Esophagus squamous epithelium (tissue), 5 donors: Measurements from ENCODE around the gene ZNF609. TPM values are rescaled to one million over a fixed set of nuclear protein-coding genes. Genes with fewer than 3 reads are reported as not detected.

ENCODE experiments used
- DNase-seq: peaks from one replicate; lab custom pipeline; 2025; lab: John Stamatoyannopoulos, UW
- H3K27ac ChIP-seq, 4 donors: fragments of 200-600 bp; sonication (generic); one replicate each; pipeline ENCODE4 v1.5.1; 2016 to 2019; ENCODE audit warnings: mild to moderate bottlenecking in 1 of 4
- H3K27me3 ChIP-seq, 4 donors: fragments of 200-600 bp; sonication (generic); 1 replicate in 3 of 4; 2 replicates in 1 of 4; pipeline versions ENCODE4 v1.5.1 to v1.6.0; 2017 to 2021; ENCODE audit warnings: antibody characterized with exemption in 1 of 4
- H3K36me3 ChIP-seq, 3 donors: fragments of 200-600 bp; sonication (generic); one replicate each; pipeline ENCODE4 v1.5.1; 2016 to 2019
- H3K4me1 ChIP-seq, 3 donors: fragments of 200-600 bp; sonication (generic); one replicate each; pipeline ENCODE4 v1.5.1; 2017 to 2019
- H3K4me3 ChIP-seq, 4 donors: fragments of 200-600 bp; sonication (generic); 1 replicate in 3 of 4; 2 replicates in 1 of 4; pipeline ENCODE4 v1.5.1; 2016 to 2019; ENCODE audit warnings: mild to moderate bottlenecking in 2 of 4, moderate library complexity in 1 of 4
- H3K9me3 ChIP-seq, 3 donors: fragments of 200-600 bp; sonication (generic); one replicate each; pipeline ENCODE4 v1.5.1; 2016 to 2019
- CTCF ChIP-seq, 6 experiments: fragments of 450-650 bp in 4 of 6; fragments of 200-600 bp in 2 of 6; sonication (generic) in 2 of 6; IDR thresholded peaks; one replicate each; pipeline ENCODE4 v1.5.1; 2016 to 2019; ENCODE audit warnings: antibody characterized with exemption in 6 of 6, mild to moderate bottlenecking in 4 of 6, moderate library complexity in 4 of 6
- POLR2A ChIP-seq, 4 donors: fragments of 450-650 bp; IDR thresholded peaks; one replicate each; pipeline ENCODE4 v1.6.1; 2017; ENCODE audit warnings: antibody characterized with exemption in 4 of 4, mild to moderate bottlenecking in 4 of 4, moderate library complexity in 3 of 4
- WGBS, 2 donors: methylation state at CpG; one replicate each; pipeline ENCODE4 v1.1.5; 2018; 5-methylcytosine and 5-hydroxymethylcytosine counted together
- intact Hi-C: fragments of 100-400 bp; cut with DNase I; formaldehyde crosslinking; loops from one replicate; pipeline ENCODE4 v1.15.0; 2022
- total RNA-seq, 4 donors: library from RNA; depleted of rRNA; stranded (reverse); fragments of >200 nt; gene quantifications; one replicate each; pipeline ENCODE4 v1.1.0, GENCODE V29; 2016
- donor health status: DM: yes; HTN: yes; CAD: no.

ZNF609 gene
- total RNA-seq, 4 donors from 2014 or later: 10.2 to 25.2 (median 13.8) TPM

- H3K4me1 ChIP-seq: peaks cover 3 to 85% (median 23%) of the 10 kb centered on the region in 3 donors
- no peak overlapping the region for H3K4me3 ChIP-seq
- intact Hi-C loops: no loop called here
- 27 to 37% methylated on average over 1 of the region's 1 CpG for WGBS, 2 donors
- no peak for TF ChIP-seq CTCF (IDR thresholded peaks at IDR 0.05)
- TF ChIP-seq POLR2A (IDR thresholded peaks at IDR 0.05): no peak
- peak overlapping the region in 2 of 4 donors; percentile 2 to 5 for H3K27ac ChIP-seq
- H3K9me3 ChIP-seq: no peaks in the 10 kb centered on the region
- H3K27me3 ChIP-seq: no peaks in the 10 kb centered on the region
- no peak for DNase-seq
- H3K36me3 ChIP-seq: peaks cover 0 to 38% (median 0%) of the 10 kb centered on the region in 3 donors
Measured at GRCh38 chr15:64456634-64457108, 3.7 kb upstream of the ZNF609 start.

DNA sequence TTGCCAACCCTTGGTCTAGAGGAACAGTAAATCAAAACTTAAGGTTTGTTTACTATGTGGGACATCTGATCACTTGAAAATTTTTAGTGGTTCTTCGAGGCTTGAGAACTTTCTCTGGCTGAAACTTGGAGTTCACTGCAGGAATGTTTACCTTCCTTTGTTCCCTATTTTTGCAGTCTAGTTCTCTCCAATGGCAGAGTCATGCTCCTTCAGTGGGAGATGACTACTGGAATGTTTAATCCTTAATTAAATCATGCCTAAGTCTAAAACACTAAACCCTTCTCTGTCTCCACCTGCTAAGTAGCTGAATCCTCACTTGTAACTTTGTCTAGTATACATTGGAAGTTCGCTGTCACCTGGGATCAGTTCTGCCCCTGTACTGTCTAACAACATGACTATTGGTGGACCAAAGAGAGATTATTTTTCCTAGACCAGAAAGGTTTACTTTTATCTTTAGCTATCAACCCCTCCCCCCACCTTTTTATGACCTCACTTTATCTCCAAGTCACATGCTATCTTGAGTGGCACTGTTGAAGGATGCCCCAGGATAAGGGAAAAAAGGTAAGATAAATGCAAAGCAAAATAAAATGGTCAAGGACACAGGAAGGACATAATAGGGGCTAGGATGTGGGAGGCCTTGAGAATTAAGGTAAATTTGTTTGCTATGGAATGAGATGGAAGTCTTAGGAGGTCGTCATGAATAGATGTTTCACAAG lies 1.2 kb upstream of the ZNF609 start:
- intact Hi-C loops: no loop called here
- H3K36me3 ChIP-seq: peaks cover 0 to 35% (median 0%) of the 10 kb centered on the region in 3 donors
- H3K4me3 ChIP-seq: no peak overlapping the region
- TF ChIP-seq CTCF (IDR thresholded peaks at IDR 0.05) (no peak), POLR2A (IDR thresholded peaks at IDR 0.05) (no peak)
- 45 to 53% methylated on average over 3 of the region's 3 CpGs for WGBS, 2 donors
- H3K4me1 ChIP-seq: peaks cover 18 to 91% (median 33%) of the 10 kb centered on the region in 3 donors
- no peaks in the 10 kb centered on the region for H3K27me3 ChIP-seq
- H3K9me3 ChIP-seq: no peaks in the 10 kb centered on the region
- peak overlapping the region in 2 of 4 donors; percentile 90 to 96 for H3K27ac ChIP-seq
- no peak for DNase-seq

GRCh38 chr15:64460724-64461720 lies 644 bp downstream of the ZNF609 start:
- peak overlapping the region; percentile 70 to 97 (median 89) for H3K4me3 ChIP-seq
- DNase-seq: no peak
- peaks cover 25 to 90% (median 40%) of the 10 kb centered on the region in 3 donors for H3K4me1 ChIP-seq
- H3K27ac ChIP-seq: peak overlapping the region; percentile 90 to 97 (median 94)
- 1 to 2% methylated on average over 9 to 12 of the region's 56 CpGs for WGBS, 2 donors
- H3K9me3 ChIP-seq: no peaks in the 10 kb centered on the region
- intact Hi-C loops: no loop called here
- no peaks in the 10 kb centered on the region for H3K27me3 ChIP-seq
- H3K36me3 ChIP-seq: peaks cover 0 to 23% (median 0%) of the 10 kb centered on the region in 3 donors
- TF ChIP-seq POLR2A (IDR thresholded peaks at IDR 0.05): peak in 2 of 4 donors; percentile 27 to 63
- TF ChIP-seq CTCF (IDR thresholded peaks at IDR 0.05): peak in 2 of 6 experiments; percentile 10 to 24

DNA sequence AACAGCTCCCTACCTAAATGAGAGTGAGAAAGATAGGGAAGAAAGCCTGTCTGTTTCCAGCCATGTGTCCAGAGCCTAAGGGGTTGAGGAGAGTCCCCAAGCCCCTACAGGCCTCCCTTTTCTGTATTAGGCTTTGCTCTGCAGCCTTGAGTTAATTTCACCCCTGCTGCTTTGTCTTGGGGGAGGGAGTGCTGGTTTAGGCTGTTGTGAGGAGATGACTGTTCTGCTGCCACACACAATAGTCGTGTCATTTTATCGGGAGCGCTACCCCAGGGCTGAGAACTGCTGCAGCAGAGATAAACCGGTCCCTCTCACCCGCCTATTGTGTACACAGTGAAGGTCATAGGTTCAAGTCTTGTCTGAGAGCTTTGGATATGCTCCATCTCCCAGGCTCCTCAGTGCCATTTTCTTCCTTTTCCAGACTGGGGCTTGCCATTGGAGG lies 1.4 kb downstream of the ZNF609 start:
- Histone ChIP-seq H3K36me3 (peaks cover 0 to 15% (median 0%) of the 10 kb centered on the region in 3 donors), H3K27me3 (no peaks in the 10 kb centered on the region), H3K9me3 (no peaks in the 10 kb centered on the region), H3K27ac (peak overlapping the region; percentile 90 to 97 (median 94)), H3K4me3 (peak overlapping the region; percentile 70 to 97 (median 89)), H3K4me1 (peaks cover 25 to 90% (median 40%) of the 10 kb centered on the region in 3 donors)
- no peak for DNase-seq
- 6 to 18% methylated on average over 3 to 4 of the region's 5 CpGs for WGBS, 2 donors
- intact Hi-C loops: no loop called here
- no peak for TF ChIP-seq POLR2A (IDR thresholded peaks at IDR 0.05)
- TF ChIP-seq CTCF (IDR thresholded peaks at IDR 0.05): no peak
